Stimulated activated CD4-positive, alpha-beta T cell treated with anti-CD3 and anti-CD28 coated beads, TNF-alpha, amount 100 ng/mL, for 4 hours (primary cell): Measurements from ENCODE around the gene CTNNA1.
"Not testable (repeated sequence)": the region's sequence is repeated elsewhere in the genome, so short reads cannot be mapped to it uniquely, and the experiment has no call there.

Experiments used
- DNase-seq, 3 experiments: peaks; one replicate each; pipeline ENCODE4 v3.0.0-alpha.2; 2020; ENCODE audit warnings: low read depth in 3 of 3

The CTNNA1 gene

GRCh38 chr5:138724470-138725146 lies 28.6 kb upstream of the CTNNA1 start:
- no peak for DNase-seq

DNA sequence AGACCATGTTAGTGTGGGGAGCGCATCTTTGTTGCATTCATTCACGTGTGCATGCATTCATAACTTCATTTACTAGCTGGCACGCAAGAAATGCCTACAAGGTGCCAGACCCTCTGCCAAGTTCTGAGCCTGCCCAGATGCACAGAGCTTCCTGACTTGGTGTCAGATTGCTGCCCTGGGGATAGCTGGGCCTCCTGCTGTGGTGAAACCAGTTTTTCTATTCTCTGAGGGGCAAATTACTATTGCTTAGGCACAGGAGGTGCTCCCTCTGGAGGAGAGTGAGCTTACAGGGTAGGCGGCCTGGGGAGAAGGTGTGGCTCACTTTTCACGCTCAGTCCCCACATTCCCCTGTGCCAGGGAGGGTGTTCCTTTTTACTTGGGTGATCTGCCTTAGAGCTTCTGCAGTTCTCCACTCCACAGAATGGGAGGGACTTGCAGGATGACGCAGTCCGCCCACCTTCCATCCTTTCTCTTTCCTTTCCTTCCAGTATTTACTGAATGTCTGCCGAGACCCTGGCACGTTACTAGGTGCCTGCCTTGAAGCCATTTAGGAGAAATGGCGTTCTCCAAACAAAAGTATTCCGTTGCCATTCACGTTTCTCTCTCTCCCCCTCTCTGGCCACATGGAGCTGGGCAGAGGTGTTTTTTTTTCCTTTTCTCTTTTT lies 27.9 kb upstream of the CTNNA1 start:
- DNase-seq = no peak

DNA sequence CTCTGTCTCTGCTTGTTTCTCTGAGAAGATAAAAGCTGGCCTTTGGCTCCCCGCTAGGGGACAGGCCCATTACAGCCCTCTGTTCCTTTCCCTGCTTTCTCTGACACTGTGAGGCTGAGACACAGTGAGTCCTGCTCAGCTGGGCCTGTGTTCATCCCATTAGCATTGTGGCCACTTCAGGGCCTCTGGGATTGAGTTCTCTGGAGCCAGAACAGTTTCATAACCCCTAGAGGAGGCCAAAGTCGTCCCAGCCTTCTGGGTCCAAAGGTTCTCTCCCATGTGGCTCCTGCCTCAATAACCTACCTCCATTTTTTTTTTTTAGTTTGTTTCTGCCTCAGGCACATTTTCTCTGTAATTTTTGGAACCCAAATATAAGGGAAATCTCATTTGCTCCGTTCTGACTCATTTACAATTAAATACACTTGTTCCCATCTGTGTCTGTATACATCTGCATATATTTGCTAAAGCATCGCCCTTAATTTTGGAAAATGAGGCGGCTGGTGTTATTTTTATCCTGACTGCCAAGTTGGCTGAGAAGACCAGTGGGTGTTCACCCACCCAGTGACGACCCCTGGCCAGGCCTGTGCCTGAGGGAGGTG lies 27.3 kb upstream of the CTNNA1 start:
- DNase-seq = no peak

- no peak for DNase-seq
Observed at GRCh38 chr5:138726848-138727247, 26.4 kb upstream of the CTNNA1 start.

GRCh38 chr5:138730496-138730895 lies 22.7 kb upstream of the CTNNA1 start:
- not testable (repeated sequence) for DNase-seq

- no peak for DNase-seq
Observed at GRCh38 chr5:138732466-138732865, 20.8 kb upstream of the CTNNA1 start.

DNA sequence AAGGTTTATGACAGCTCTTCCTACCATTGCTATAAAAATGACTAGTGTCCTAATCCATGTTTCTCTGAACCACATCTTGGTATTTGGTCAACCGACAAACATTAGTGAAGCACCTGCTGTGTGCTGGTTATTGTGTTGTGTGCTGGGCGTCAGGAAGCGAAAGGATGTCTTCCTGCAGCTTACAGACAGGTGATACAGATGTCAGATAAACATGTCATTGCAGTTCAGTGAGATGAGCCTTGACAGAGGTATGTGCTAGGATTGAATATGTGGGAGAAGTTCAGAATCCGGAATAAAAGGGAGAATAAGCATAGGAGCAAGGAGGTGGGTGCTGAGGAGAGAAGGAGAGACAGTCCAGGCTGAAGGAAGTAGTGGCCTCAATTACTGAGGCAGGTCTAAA lies 20.3 kb upstream of the CTNNA1 start:
- DNase-seq = no peak

DNA sequence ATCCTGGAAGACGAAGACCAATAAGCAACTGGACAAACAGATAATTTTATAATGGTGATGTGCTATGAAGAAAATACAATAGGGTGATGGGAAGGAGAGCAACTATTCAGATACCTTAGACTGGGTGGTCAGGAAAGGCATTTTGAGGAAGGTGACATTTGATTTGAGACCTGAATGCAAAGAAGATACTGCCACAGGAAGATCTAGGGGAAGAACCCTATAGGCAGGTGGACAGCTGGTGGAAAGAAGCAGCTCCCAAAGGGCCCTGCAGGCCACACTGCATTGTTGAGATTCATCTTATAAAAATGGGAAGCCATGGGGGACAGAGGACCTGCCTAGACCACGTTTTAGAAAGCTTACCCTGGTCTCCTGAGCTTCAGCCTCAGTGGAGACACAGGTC lies 19.7 kb upstream of the CTNNA1 start:
- DNase-seq = no peak

DNA sequence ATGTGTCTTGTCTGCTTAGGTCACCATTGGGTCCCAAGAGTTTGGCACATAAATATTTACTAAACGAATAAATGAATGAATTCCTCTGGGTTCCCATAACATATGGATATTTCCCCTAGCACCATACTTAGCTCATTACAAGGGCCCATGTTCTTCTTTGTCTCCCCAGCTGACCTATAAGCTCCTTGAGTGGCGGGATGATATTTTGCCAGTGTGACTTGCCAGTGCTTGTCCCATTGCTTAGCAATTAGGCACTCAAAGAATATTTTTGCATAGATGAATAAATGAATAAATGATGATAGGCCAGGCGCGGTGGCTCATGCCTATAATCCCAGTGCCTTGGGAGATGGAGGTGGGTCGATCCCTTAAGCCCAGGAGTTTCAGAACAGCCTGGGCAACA lies 16.9 kb upstream of the CTNNA1 start:
- no peak for DNase-seq

- no peak for DNase-seq
Observed at GRCh38 chr5:138737494-138738265, 15.5 kb upstream of the CTNNA1 start.

GRCh38 chr5:138738399-138738798 lies 14.8 kb upstream of the CTNNA1 start:
- DNase-seq = no peak

DNA sequence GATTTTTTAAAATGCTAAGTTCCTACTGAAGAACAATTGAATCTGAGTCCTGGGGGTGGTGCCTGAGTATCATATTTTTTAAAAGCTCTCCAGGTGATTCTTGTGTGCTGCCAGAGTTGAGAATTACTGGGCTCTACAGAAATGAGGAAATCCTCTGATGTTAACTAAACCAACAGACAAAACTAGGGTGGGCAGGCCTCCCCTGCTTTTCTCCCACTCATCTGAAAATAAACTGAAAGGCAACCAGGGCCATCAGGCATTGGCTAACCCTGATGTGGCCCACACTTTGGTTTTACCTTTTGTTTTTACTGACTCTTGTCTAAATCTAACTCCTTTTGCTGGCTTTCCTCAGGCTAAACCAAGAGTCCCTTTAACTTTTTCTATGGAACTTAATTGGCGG lies 13.3 kb upstream of the CTNNA1 start:
- DNase-seq = no peak

DNA sequence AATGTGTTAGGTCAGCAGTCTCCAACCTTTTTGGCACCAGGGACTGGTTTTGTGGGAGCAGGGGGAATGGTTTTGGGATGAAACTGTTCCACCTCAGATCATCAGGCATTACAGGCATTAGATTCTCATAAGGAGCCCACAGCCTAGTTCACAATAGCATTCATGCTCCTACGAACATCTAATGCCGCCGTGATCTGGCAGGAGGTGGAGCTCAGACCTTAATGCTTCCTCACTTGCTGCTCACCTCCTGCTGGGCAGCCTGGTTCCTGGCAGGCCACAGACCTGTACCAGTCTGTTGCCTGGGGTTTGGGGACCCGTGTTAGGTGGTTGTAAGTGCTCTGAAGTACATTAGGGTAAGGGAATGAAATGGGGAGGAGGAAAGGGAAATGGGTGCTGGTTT lies 9.7 kb upstream of the CTNNA1 start:
- DNase-seq = no peak

DNA sequence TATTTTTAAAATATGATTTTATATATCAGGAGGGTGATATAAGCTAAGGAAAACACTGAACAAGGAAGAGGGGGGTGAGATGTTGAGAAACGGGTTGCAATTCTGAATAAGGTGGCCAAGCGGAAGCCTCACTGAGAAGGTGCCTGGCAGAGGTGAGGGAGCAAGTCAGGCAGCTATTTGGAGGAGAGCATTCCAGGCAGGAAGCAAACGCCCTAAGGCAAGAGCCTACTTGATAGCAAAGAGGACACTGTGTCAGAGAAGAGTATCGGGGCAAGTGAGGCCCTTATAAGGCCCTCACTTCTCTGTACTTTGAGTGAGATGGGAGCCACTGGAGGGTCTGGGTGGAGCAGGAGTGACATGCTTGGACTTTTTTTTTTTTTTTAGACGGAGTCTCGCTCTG lies 8.0 kb upstream of the CTNNA1 start:
- DNase-seq = no peak

- no peak for DNase-seq
Observed at GRCh38 chr5:138748630-138749081, 4.6 kb upstream of the CTNNA1 start.

- not testable (repeated sequence) for DNase-seq
Observed at GRCh38 chr5:138751344-138751743, 1.9 kb upstream of the CTNNA1 start.

DNA sequence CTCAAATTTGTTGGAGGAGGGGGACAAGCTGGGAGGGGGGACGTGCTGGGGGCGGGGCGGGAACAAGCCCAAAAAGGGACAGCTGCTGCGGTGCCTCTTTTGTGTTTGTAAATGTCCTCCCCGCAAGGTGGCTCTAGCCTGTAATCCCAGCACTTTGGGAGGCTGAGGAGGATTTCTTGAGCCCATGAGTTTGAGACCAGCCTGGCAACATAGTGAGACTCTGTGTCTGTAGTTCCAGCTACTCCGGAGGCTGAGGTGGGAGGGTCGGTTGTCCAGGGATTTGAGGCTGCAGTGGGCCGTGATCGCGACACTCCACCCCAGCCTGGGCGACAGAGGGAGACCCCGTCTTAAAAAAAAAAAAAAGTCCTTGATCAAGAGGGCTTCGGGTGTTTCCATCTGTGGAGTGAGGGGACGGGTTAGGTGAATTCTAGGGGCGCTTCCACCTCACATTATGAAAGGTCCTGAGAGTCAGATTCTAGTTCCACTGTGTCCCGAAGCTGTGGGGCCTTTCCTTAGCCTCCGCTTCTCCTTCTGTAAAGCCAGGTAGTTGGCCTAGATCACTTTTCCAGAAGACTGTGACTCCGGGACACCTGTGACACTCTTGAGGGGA lies 779 bp upstream of the CTNNA1 start:
- no peak for DNase-seq

- DNase-seq = peak in 2 of 3 experiments; percentile 14 to 48
Observed at GRCh38 chr5:138753794-138754698, 821 bp downstream of the CTNNA1 start.

DNA sequence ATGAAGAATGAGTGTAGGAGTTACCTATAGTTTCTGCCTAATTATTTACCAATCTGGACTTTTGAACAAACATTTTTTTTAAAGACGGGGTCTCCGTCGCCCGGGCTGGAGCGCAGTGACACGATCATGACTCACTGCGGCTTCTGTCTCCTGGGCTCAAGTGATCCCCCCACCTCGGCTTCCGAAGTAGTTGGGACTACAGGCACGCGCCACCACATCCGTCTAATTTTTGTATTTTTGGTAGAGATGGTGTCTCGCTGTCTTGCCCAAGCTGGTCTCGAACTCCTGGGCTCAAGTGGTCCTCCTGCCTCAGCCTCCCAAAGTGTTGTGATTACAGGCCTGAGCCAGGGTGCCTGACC lies 1.5 kb downstream of the CTNNA1 start:
- DNase-seq = no peak

DNA sequence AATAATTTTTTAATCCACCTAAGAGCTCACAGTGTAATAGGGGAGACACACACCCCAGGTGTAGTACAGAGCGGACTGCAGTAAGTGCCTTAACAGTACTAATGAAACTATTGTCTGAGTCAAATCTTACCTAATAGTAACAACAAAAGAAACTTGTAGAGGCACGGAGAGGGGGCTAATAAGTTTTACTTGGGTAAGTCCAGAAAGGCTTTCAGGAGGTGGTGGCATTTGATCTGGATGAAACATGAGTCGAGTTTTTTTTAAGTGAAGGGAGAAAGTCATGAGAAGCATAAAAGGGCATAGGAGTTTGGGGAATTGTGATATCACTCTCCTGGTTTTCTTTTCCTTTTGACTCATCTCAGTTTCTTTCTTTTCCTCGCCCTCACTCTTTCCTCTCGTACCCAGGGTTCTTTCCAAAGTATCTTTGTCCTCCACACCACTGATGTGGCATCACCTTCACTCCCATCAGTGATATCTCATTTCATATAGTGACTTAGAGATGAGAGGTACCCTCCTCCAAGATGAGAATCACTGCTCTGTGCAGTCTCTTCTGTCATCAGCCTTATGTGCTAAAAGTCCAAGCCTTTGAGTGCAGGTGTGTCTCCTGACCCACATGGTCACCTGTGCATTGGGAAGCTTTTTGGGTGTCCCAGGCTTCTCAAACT lies 2.0 kb downstream of the CTNNA1 start:
- no peak for DNase-seq
